Body of pancreas (tissue), 4 donors: Measurements from ENCODE around the gene ENHO.

ENCODE experiments used
- CTCF ChIP-seq, 7 experiments: fragments of 450-650 bp in 4 of 7; fragments of 200-600 bp in 3 of 7; sonication (generic) in 3 of 7; IDR thresholded peaks; one replicate each; pipeline ENCODE4 v1.5.1; 2016 to 2019; ENCODE audit warnings: antibody characterized with exemption in 7 of 7
- POLR2A ChIP-seq, 3 donors: fragments of 450-650 bp; IDR thresholded peaks; one replicate each; pipeline ENCODE4 v1.6.1; 2016; ENCODE audit warnings: antibody characterized with exemption in 3 of 3, mild to moderate bottlenecking in 2 of 3

- TF ChIP-seq POLR2A (IDR thresholded peaks at IDR 0.05) (no peak), CTCF (IDR thresholded peaks at IDR 0.05) (no peak)
Observed at GRCh38 chr9:34526026-34526425, 3.2 kb upstream of the ENHO start.
